GM12891 (cell line): Measurements from ENCODE around the gene PLXNC1.

Source experiments
- DNase-seq: peaks from one replicate; pipeline ENCODE4 v3.0.0; 2011; ENCODE audit warnings: low spot score; ENCODE audit not compliant: insufficient read length
- FAIRE-seq: peaks from 2 replicates; lab custom pipeline; 2011; peaks lifted over from hg19 to GRCh38; lab: Jason Lieb, UNC
- PAX5 ChIP-seq: IDR thresholded peaks from 2 replicates; pipeline ENCODE4 v1.6.1; 2011; ENCODE audit warnings: low read length, moderate library complexity, mild to moderate bottlenecking; ENCODE audit not compliant: insufficient read depth, severe bottlenecking
- POLR2A ChIP-seq: IDR thresholded peaks from 2 replicates; pipeline ENCODE4 v1.6.1; 2011; ENCODE audit warnings: low read depth, low read length, control low read depth
- POLR2AphosphoS5 ChIP-seq: IDR thresholded peaks from 2 replicates; pipeline ENCODE4 v1.6.1; 2011; ENCODE audit warnings: low read depth, low read length, control low read depth
- POU2F2 ChIP-seq: IDR thresholded peaks from 2 replicates; pipeline ENCODE4 v1.6.1; 2011; ENCODE audit warnings: low read depth, mild to moderate bottlenecking, control low read depth, low read length, moderate library complexity
- SPI1 ChIP-seq: IDR thresholded peaks from 2 replicates; pipeline ENCODE4 v1.6.1; 2011; ENCODE audit warnings: low read depth, low read length, control low read depth
- TAF1 ChIP-seq: IDR thresholded peaks from 2 replicates; pipeline ENCODE4 v1.6.1; 2011; ENCODE audit warnings: low read depth, low read length, control low read depth

PLXNC1 gene

DNA sequence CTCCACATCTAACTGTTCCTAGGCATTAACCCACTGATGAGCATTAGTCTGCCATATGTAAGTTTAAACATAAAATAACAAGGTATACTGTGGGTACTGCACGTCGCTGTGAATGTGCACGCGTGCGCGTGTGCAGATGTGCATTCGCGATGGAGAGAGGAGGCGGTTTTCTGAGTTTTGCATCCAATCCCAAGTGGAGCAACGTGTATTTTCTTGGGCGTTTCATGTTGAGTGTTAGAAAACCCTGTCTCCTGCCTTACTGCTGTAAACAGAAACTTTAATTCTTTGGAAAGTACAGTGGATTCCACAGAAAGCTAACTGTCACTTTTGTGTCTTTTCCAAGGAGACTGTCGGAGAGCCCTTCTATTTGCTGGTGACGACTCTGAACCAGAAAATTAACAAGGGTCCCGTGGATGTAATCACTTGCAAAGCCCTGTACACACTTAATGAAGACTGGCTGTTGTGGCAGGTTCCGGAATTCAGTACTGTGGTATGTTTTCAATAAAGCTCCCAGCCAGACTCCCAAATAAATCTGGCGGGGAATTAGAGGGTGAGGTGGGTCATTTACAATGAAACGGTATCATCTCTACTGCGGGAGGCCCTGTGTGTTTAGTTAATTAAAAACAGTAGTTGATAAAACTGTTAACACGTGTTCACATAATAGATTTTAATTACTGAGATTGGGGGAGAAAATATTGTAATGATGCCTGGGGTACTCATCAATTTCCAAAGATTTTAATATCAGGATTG lies 116.5 kb downstream of the PLXNC1 start:
- TF ChIP-seq TAF1, result no peak
- TF ChIP-seq POLR2AphosphoS5, result no peak
- TF ChIP-seq SPI1, result no peak
- no peak for TF ChIP-seq POU2F2
- no peak for TF ChIP-seq POLR2A
- FAIRE-seq, result peak; percentile 20

DNA sequence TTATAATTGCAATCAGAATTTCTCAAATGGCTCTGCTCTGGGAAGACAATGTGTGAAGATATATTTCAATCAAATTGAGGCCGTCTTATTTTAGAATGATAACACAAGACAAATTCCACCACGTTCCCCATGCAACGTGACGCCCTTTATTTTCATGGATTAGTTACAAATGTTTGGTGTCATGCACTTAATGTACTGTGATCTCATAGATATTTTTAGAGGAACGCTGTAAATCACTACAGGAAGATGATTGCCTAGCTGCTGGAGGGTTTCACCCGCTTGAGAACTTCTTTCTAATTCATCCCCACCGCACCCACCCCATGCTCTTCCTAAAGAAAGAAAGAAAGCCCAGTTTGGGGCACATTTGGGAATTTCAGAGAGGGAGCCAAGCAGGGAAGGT lies 117.2 kb downstream of the PLXNC1 start:
- TF ChIP-seq POLR2A (no peak), PAX5 (no peak), POU2F2 (no peak), POLR2AphosphoS5 (no peak), SPI1 (no peak), TAF1 (no peak)
- DNase-seq (no peak), FAIRE-seq (no peak)

More for the DNA sequence above, 116.5 kb downstream of the PLXNC1 start:
- no peak for DNase-seq

DNA sequence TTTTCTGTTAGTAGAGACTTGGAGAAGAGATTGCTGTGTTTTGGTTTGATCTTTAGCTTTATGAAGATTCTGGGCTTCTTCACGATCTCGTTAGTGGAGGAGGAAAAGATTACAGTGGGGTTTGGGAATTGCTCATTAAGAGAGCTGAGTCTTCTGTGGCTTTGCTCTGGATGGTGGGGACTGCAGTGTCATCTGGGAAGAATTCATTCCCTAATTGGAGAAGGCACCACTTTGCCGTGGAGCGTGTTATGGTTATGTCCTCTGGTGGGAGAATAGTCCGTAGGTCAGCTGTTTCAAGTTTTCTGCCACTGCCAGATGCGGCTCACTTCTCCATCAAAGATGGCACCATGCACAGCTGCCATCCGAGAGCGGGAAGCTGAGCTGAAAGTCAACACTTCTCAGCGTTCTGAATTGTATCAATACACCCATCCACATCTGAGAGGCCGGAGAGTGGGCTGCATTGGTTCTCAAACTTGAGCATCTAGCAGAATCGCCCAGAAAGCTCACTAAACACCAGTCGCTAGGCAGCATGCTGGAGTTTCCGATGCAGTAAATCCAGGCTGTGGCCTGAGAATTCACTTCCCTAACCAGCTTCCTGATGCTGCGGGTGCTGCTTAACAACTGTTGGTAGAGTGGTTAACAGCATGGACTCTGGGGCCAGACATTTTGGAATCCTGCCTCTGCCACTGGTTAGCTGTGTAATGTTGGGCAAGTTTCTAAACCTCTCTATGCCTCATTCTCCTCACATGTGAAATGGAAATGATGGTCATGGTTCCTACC lies 117.8 kb downstream of the PLXNC1 start:
- FAIRE-seq, result no peak
- DNase-seq, result no peak
- TF ChIP-seq POU2F2 (no peak), POLR2A (no peak), TAF1 (no peak), SPI1 (no peak), PAX5 (no peak), POLR2AphosphoS5 (no peak)

DNA sequence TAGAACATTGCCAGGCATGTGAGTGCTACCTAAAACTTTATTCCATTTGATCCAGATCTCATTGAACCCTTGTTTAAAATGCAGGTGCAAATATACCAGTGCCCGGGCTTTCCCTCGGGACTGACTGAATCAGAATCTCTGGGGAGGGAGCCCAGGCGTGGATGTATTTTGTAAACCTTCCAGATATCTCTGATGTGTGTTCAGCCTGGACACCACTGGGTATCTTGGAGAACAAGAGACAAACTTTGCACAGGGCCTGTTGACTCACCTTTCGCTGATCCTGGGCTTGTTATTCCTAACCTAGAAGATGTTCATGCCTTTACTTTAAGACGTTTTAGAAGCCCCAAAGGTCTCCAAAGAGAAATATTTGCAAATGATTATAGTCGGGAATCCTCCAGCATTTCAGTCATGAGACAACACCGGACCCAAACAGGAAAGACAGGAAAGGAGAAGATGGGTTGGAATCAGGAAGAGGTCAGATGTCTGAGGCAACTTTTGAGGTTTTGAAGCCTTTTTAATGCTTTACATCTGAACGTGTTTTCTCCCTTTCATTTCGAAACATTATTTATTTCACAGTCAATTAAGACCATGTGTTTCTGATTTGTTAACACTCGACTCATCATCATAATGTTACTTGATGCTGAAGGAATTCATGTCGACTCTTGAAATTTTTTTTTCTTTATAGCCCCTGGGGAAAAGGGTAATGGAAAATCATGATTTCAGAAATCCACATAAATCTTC lies 118.6 kb downstream of the PLXNC1 start:
- FAIRE-seq (peak; percentile 40), DNase-seq (no peak)
- TF ChIP-seq SPI1 (no peak), POLR2A (no peak), POU2F2 (no peak), TAF1 (no peak), POLR2AphosphoS5 (no peak), PAX5 (no peak)

DNA sequence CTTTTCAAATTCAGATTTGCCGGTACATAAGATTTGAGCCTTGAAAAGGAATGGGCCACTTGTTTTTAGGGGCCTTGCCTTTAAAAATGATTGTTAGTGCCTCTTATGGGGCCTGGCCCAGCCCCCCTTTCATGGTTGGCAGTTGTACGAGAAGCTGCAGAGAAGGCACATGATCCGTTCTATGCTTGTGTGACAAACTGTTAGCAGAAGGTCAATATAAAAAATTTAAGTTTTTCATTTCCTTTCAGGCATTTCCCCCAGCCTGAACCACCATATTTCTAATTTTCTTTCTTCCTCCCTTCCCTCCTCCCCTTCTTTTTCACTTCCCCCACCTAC lies 119.1 kb downstream of the PLXNC1 start:
- no peak for FAIRE-seq
- peak; percentile 36 for TF ChIP-seq SPI1
- TF ChIP-seq TAF1, result no peak
- DNase-seq, result no peak

DNA sequence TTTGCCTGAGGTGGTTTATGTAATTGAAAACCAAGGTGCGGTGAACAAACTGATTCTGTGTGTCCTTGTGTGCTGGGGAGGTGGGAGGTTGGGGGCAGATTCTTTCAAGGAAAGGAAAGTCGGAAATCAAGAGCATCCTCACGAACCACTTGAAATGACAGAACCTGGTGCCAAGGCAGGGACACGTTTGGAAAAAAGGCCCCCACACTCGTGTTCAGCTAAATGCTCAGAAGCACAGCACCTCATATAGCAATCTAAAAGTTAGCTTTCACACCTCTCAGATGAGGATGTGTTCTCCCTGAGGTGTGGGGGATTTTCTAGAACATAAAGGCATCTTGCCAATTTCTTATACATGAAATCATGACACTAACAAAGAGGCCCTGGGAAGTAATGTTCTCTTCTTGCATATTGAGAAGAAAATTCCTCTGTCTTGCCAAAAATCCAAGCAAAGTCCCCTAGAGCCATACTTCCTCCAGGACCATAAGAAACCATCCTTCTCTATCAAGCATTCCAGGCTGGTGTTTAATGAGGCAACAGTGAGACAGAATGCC lies 119.6 kb downstream of the PLXNC1 start:
- FAIRE-seq (peak; percentile 47), DNase-seq (no peak)
- TF ChIP-seq PAX5 (no peak), TAF1 (no peak), POLR2A (no peak), SPI1 (no peak), POLR2AphosphoS5 (no peak), POU2F2 (no peak)

DNA sequence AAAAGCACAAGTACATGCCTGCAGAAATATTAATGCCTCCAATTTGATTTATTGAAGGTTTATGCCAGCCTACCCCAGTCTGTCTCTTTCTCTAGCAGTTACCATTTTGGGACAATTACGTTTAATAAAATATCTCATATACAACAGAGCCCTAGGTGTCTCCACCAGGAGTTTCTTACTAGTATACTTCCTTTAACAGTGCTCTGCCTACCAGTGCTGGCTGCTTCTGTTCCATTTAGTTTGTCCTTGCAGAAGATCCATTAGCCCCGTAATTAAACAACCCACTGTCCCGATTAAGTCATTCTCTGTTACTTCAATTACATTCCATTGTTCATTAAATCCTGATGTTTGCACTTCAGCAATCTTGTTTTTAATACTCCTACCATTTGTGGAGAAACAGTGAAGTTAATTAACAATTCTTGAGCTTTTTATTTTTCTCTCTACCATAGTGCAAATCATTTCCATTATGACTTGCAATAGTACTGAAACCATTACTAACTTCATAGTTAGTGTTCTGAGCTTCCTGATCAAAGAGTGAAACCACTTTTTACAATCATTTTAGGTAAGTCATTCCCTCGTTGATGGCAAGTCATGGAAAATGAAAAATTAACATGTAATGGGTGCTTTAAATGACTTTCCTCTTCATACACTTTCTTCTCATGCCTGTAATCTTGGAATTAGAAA lies 121.1 kb downstream of the PLXNC1 start:
- no peak for TF ChIP-seq POLR2AphosphoS5
- no peak for TF ChIP-seq POLR2A
- no peak for TF ChIP-seq PAX5
- TF ChIP-seq SPI1, result no peak
- TF ChIP-seq POU2F2, result no peak
- TF ChIP-seq TAF1, result no peak
- DNase-seq, result no peak
- FAIRE-seq, result peak; percentile 86

DNA sequence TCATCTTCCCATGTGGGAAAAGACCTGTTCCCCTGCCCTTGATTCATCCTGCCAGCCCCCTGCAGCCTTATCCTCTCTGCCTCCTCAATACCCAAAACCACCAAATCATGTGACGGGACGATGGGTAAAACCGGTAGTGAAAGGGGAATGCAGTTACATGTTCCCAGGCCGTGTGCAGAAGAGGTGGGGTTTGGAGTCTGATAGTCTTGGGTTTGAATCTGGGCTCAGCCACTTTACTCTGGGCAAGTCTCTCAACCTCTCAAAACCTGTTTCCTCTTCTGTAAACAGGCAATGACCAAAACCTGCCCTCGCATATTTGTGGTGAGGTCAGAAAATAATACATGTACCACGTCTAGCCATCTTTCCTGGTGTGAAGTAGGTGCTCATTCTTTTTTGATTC lies 123.0 kb downstream of the PLXNC1 start:
- TF ChIP-seq SPI1 (peak; percentile 40), POU2F2 (no peak), POLR2A (no peak), POLR2AphosphoS5 (no peak), TAF1 (no peak), PAX5 (no peak)
- FAIRE-seq, result peak; percentile 86
- no peak for DNase-seq

DNA sequence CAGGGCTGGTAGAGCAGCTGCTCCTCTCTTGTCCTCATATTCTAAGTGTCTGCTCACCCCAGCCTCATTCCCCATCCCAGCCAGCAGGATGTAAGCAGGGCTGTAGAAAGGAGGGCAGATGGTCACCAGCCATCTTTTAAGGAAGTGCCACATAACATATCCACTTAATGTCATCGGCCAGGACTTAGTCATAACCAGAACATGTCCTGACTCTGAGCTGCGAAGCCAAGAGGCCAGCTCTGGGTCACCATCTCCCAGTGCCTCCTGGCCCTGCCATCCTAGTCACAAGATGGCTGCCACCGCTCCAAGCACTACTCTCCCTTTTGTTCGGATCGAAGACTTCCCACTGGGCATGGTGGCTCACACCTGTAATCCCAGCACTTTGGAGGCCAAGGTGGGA lies 123.9 kb downstream of the PLXNC1 start:
- DNase-seq (no peak), FAIRE-seq (peak; percentile 81)
- TF ChIP-seq POU2F2 (no peak), POLR2AphosphoS5 (no peak), SPI1 (peak; percentile 75), PAX5 (no peak), TAF1 (no peak), POLR2A (no peak)
